Astrocyte of the cerebellum (primary cell): ENCODE data around the gene SMYD4.
"Not testable (repeated sequence)": the region's sequence is repeated elsewhere in the genome, so short reads cannot be mapped to it uniquely, and the experiment has no call there.

Experiments used
- DNase-seq: peaks from one replicate; pipeline ENCODE4 v3.0.0-alpha.2; 2011; ENCODE audit warnings: low read depth
- H3K4me3 ChIP-seq: 2 replicates; pipeline ENCODE4 v1.5.1; 2011; ENCODE audit warnings: mild to moderate bottlenecking, low read depth, low read length, moderate library complexity
- CTCF ChIP-seq: IDR thresholded peaks from 2 replicates; pipeline ENCODE4 v1.5.1; 2012; ENCODE audit warnings: low read length, low read depth, moderate library complexity, mild to moderate bottlenecking; ENCODE audit errors: missing control alignments
- in situ Hi-C: cut with HindIII; loops from 2 replicates; pipeline ENCODE4 v1.10.0; 2017; ENCODE audit warnings: low sequenced_read_pairs

The SMYD4 gene

GRCh38 chr17:1744551-1745512 is 84.9 kb downstream of the SMYD4 start:
- no peak overlapping the region for H3K4me3 ChIP-seq
- in situ Hi-C loops = no loop called here
- no peak for TF ChIP-seq CTCF
- DNase-seq = no peak

- no peak for TF ChIP-seq CTCF
- in situ Hi-C loops = no loop called here
- DNase-seq = no peak
These were observed 86.6 kb downstream of the SMYD4 start for GRCh38 chr17:1743088-1743439.

GRCh38 chr17:1742371-1743087 is 87.2 kb downstream of the SMYD4 start, which contains the start of gene SERPINF2:
SERPINF2 (plus strand) TSS chr17:1742871; CDS start chr17:1744996, 2,125 bp downstream.
- TF ChIP-seq CTCF = no peak
- in situ Hi-C loops = no loop called here
- H3K4me3 ChIP-seq = no peak within 1 kb of the TSS
- DNase-seq = no peak

More at GRCh38 chr17:1743088-1743439, 86.6 kb downstream of the SMYD4 start:
- H3K4me3 ChIP-seq = no peak overlapping the region

GRCh38 chr17:1741899-1742298 is 87.8 kb downstream of the SMYD4 start:
- H3K4me3 ChIP-seq, in situ Hi-C loops, DNase-seq: not testable (repeated sequence)

GRCh38 chr17:1737531-1738291 is 92.0 kb downstream of the SMYD4 start:
- DNase-seq = no peak
- H3K4me3 ChIP-seq = no peak overlapping the region
- TF ChIP-seq CTCF = no peak
- in situ Hi-C loops = no loop called here

- no peak for TF ChIP-seq CTCF
- H3K4me3 ChIP-seq = no peak overlapping the region
- in situ Hi-C loops = no loop called here
- no peak for DNase-seq
These were observed 93.1 kb downstream of the SMYD4 start for GRCh38 chr17:1736348-1737281.
